Measurements from ENCODE around the gene FBXL7. TPM values are rescaled to one million over a fixed set of nuclear protein-coding genes. Genes with fewer than 3 reads are reported as not detected.

The FBXL7 gene
- total and polyA plus RNA-seq, 2 donors (not counting 3 experiments of a cell fraction or from before 2014, with no cell fraction given), result 23.5 to 32.2 TPM

- Histone ChIP-seq H3K4me3 (replicated peaks in 1 of 3; ENCODE audit: insufficient read depth in 1 of 3, low read depth in 1 of 3, low read length in 3 of 3) (no peak overlapping the region), H3K36me3 (ENCODE audit: control insufficient read depth in 2 of 2, extremely low read depth in 1 of 2, insufficient read depth in 2 of 2, low read length in 2 of 2) (no peaks in the 10 kb centered on the region), H3K79me2 (ENCODE audit: control insufficient read depth, insufficient read depth, low read length) (no peaks in the 10 kb centered on the region), H3K27me3 (ENCODE audit: control insufficient read depth in 2 of 2, insufficient read depth in 2 of 2, low read length in 2 of 2) (no peaks in the 10 kb centered on the region), H4K20me1 (replicated peaks; ENCODE audit: control insufficient read depth, extremely low read depth, insufficient read depth, low read length) (no peaks in the 10 kb centered on the region), H3K9me3 (replicated peaks; ENCODE audit: control insufficient read depth, insufficient read depth, low read length) (no peaks in the 10 kb centered on the region), H3K4me2 (ENCODE audit: insufficient read depth, low read length) (no peak overlapping the region), H3K4me1 (ENCODE audit: control insufficient read depth, extremely low read depth, insufficient read depth, low read length) (peaks cover 7% of the 10 kb centered on the region), H3K9me1 (replicated peaks; ENCODE audit: control insufficient read depth, extremely low read depth, insufficient read depth, low read length) (no peaks in the 10 kb centered on the region), H2AFZ (ENCODE audit: low read depth, low read length) (no peak overlapping the region), H3K27ac (ENCODE audit: insufficient read depth, low read depth, low read length) (no peak overlapping the region), H3K9ac (replicated peaks; ENCODE audit: extremely low read depth, insufficient read depth, low read length) (no peak overlapping the region)
- no peak for FAIRE-seq
- no peak for TF ChIP-seq GATA2 (IDR thresholded peaks at IDR 0.05; ENCODE audit: insufficient read depth, insufficient read length, low read depth, low read length)
- TF ChIP-seq POLR2A (IDR thresholded peaks at IDR 0.05; ENCODE audit: low read depth, low read length), result no peak
- TF ChIP-seq MAX (IDR thresholded peaks at IDR 0.05; ENCODE audit: insufficient read depth, insufficient read length), result no peak
- BruUV-seq (replicated peaks), result no TSS peak
- ChIA-PET CTCF (interaction anchor here (1.0 kb wide), 1 partner anchor 9 kb away, joined by 4 read pairs; no protein-coding TSS in a partner anchor), POLR2A (no interaction called here)
- intact Hi-C loops (cut with micrococcal nuclease) (no loop called here), dilution Hi-C loops (cut with MboI; ENCODE audit: extremely low pct_ligation_motif_present, low sequenced_read_pairs) (no loop called here)
- DNase-seq (ENCODE audit: low read depth, low spot score), result no peak
These were observed 191.5 kb downstream of the FBXL7 start for GRCh38 chr5:15691521-15691920.

GRCh38 chr5:15692706-15693381, 192.9 kb downstream of the FBXL7 start:
- Histone ChIP-seq H3K4me1 (ENCODE audit: control insufficient read depth, extremely low read depth, insufficient read depth, low read length) (peaks cover 7% of the 10 kb centered on the region), H3K79me2 (ENCODE audit: control insufficient read depth, insufficient read depth, low read length) (peaks cover 4% of the 10 kb centered on the region), H3K36me3 (ENCODE audit: control insufficient read depth in 2 of 2, extremely low read depth in 1 of 2, insufficient read depth in 2 of 2, low read length in 2 of 2) (no peaks in the 10 kb centered on the region), H2AFZ (ENCODE audit: low read depth, low read length) (no peak overlapping the region), H3K9me1 (replicated peaks; ENCODE audit: control insufficient read depth, extremely low read depth, insufficient read depth, low read length) (no peaks in the 10 kb centered on the region), H3K9me3 (replicated peaks; ENCODE audit: control insufficient read depth, insufficient read depth, low read length) (no peaks in the 10 kb centered on the region), H3K27ac (ENCODE audit: insufficient read depth, low read depth, low read length) (no peak overlapping the region), H3K4me2 (ENCODE audit: insufficient read depth, low read length) (no peak overlapping the region), H4K20me1 (replicated peaks; ENCODE audit: control insufficient read depth, extremely low read depth, insufficient read depth, low read length) (no peaks in the 10 kb centered on the region), H3K4me3 (replicated peaks in 1 of 3; ENCODE audit: insufficient read depth in 1 of 3, low read depth in 1 of 3, low read length in 3 of 3) (no peak overlapping the region), H3K9ac (replicated peaks; ENCODE audit: extremely low read depth, insufficient read depth, low read length) (no peak overlapping the region), H3K27me3 (ENCODE audit: control insufficient read depth in 2 of 2, insufficient read depth in 2 of 2, low read length in 2 of 2) (no peaks in the 10 kb centered on the region)
- no peak for TF ChIP-seq FOS (IDR thresholded peaks at IDR 0.05; ENCODE audit: borderline replicate concordance, insufficient read depth, low read length)
- no peak for TF ChIP-seq GATA2 (IDR thresholded peaks at IDR 0.05; ENCODE audit: insufficient read depth, insufficient read length, low read depth, low read length)
- no peak for TF ChIP-seq CTCF (IDR thresholded peaks at IDR 0.05; ENCODE audit: extremely low read depth in 1 of 2, insufficient read depth in 1 of 2, low read depth in 1 of 2, low read length in 2 of 2)
- TF ChIP-seq POLR2A (IDR thresholded peaks at IDR 0.05; ENCODE audit: low read depth, low read length), result no peak
- TF ChIP-seq MYC (IDR thresholded peaks at IDR 0.05; ENCODE audit: low read depth, low read length), result no peak
- no peak for TF ChIP-seq EZH2 (IDR thresholded peaks at IDR 0.05; ENCODE audit: borderline replicate concordance, low read depth, low read length, severe bottlenecking)
- TF ChIP-seq POLR2AphosphoS5 (IDR thresholded peaks at IDR 0.05; ENCODE audit: insufficient read depth, low read depth, low read length), result no peak
- TF ChIP-seq MAX (IDR thresholded peaks at IDR 0.05; ENCODE audit: insufficient read depth, insufficient read length), result no peak
- TF ChIP-seq JUN (IDR thresholded peaks at IDR 0.05; ENCODE audit: borderline replicate concordance, insufficient read depth, insufficient read length, low read depth), result no peak
- DNase-seq (ENCODE audit: low read depth, low spot score) (no peak), FAIRE-seq (no peak)
- intact Hi-C loops (cut with micrococcal nuclease) (no loop called here), dilution Hi-C loops (cut with MboI; ENCODE audit: extremely low pct_ligation_motif_present, low sequenced_read_pairs) (no loop called here)
- BruUV-seq (replicated peaks), result no TSS peak
- ChIA-PET POLR2A (no interaction called here), CTCF (no interaction called here)

Measured in endothelial cell of umbilical vein (primary cell).